ENCODE data around the gene LCK. TPM values are rescaled to one million over a fixed set of nuclear protein-coding genes. Genes with fewer than 3 reads are reported as not detected.

LCK gene
- total RNA-seq, 2 donors from 2014 or later = 1.8 to 4.4 TPM

GRCh38 chr1:32263744-32264143, 12.7 kb downstream of the LCK start:
- no peaks in the 10 kb centered on the region for H3K36me3 ChIP-seq (ENCODE audit: control insufficient read depth, insufficient read depth, low read length)
- WGBS, 2 experiments (ENCODE audit: insufficient coverage in 1 of 2, insufficient read length in 1 of 2) = 80 to 92% methylated on average over 1 to 4 of the region's 4 CpGs
- no peaks in the 10 kb centered on the region for H3K27me3 ChIP-seq (ENCODE audit: control insufficient read depth, insufficient read depth, low read length, poor library complexity, severe bottlenecking)
- Mint-ChIP-seq H3K4me3 (no peak overlapping the region), H3K4me1 (no peaks in the 10 kb centered on the region), H3K27ac (no peak overlapping the region), H3K36me3 (ENCODE audit: low read depth) (no peaks in the 10 kb centered on the region), H3K9me3 (no peaks in the 10 kb centered on the region), H3K27me3 (ENCODE audit: insufficient read depth) (no peaks in the 10 kb centered on the region)
- H3K4me1 ChIP-seq (ENCODE audit: control insufficient read depth, insufficient read depth, low read length) = no peaks in the 10 kb centered on the region
- DNase-seq = no peak
- no peaks in the 10 kb centered on the region for H3K9me3 ChIP-seq (ENCODE audit: control insufficient read depth, low read length)
- no peak for TF ChIP-seq CTCF (conservative IDR thresholded peaks at IDR 0.05)
- H3K27ac ChIP-seq (ENCODE audit: low read depth, low read length) = no peak overlapping the region
- H3K4me3 ChIP-seq (ENCODE audit: low read length) = no peak overlapping the region
- H3K9ac ChIP-seq (ENCODE audit: extremely low read depth, low read length, poor library complexity, severe bottlenecking) = no peak overlapping the region

- Histone ChIP-seq H3K27ac (ENCODE audit: low read depth, low read length) (no peak overlapping the region), H3K4me3 (ENCODE audit: low read length) (no peak overlapping the region), H3K27me3 (ENCODE audit: control insufficient read depth, insufficient read depth, low read length, poor library complexity, severe bottlenecking) (no peaks in the 10 kb centered on the region), H3K4me1 (ENCODE audit: control insufficient read depth, insufficient read depth, low read length) (no peaks in the 10 kb centered on the region), H3K9ac (ENCODE audit: extremely low read depth, low read length, poor library complexity, severe bottlenecking) (no peak overlapping the region), H3K36me3 (ENCODE audit: control insufficient read depth, insufficient read depth, low read length) (no peaks in the 10 kb centered on the region), H3K9me3 (ENCODE audit: control insufficient read depth, low read length) (no peaks in the 10 kb centered on the region)
- Mint-ChIP-seq H3K4me1 (no peaks in the 10 kb centered on the region), H3K9me3 (no peaks in the 10 kb centered on the region), H3K36me3 (ENCODE audit: low read depth) (no peaks in the 10 kb centered on the region), H3K4me3 (no peak overlapping the region), H3K27ac (no peak overlapping the region), H3K27me3 (ENCODE audit: insufficient read depth) (no peaks in the 10 kb centered on the region)
- DNase-seq = no peak
- 92 to 96% methylated on average over 6 to 9 of the region's 9 CpGs for WGBS, 2 experiments (ENCODE audit: insufficient coverage in 1 of 2, insufficient read length in 1 of 2)
- TF ChIP-seq CTCF (conservative IDR thresholded peaks at IDR 0.05) = no peak
Measured at GRCh38 chr1:32265846-32266245, 14.8 kb downstream of the LCK start.

GRCh38 chr1:32266921-32267591, 16.0 kb downstream of the LCK start:
- H3K4me1 ChIP-seq (ENCODE audit: control insufficient read depth, insufficient read depth, low read length) = no peaks in the 10 kb centered on the region
- DNase-seq = no peak
- no peaks in the 10 kb centered on the region for H3K27me3 ChIP-seq (ENCODE audit: control insufficient read depth, insufficient read depth, low read length, poor library complexity, severe bottlenecking)
- no peaks in the 10 kb centered on the region for H3K27me3 Mint-ChIP-seq (ENCODE audit: insufficient read depth)
- H3K4me1 Mint-ChIP-seq = no peaks in the 10 kb centered on the region
- no peaks in the 10 kb centered on the region for H3K9me3 Mint-ChIP-seq
- H3K36me3 Mint-ChIP-seq (ENCODE audit: low read depth) = no peaks in the 10 kb centered on the region
- H3K9ac ChIP-seq (ENCODE audit: extremely low read depth, low read length, poor library complexity, severe bottlenecking) = no peak overlapping the region
- H3K27ac Mint-ChIP-seq = no peak overlapping the region
- no peaks in the 10 kb centered on the region for H3K9me3 ChIP-seq (ENCODE audit: control insufficient read depth, low read length)
- H3K27ac ChIP-seq (ENCODE audit: low read depth, low read length) = no peak overlapping the region
- no peaks in the 10 kb centered on the region for H3K36me3 ChIP-seq (ENCODE audit: control insufficient read depth, insufficient read depth, low read length)
- H3K4me3 Mint-ChIP-seq = no peak overlapping the region
- no peak overlapping the region for H3K4me3 ChIP-seq (ENCODE audit: low read length)
- TF ChIP-seq CTCF (conservative IDR thresholded peaks at IDR 0.05) = no peak
- 89 to 91% methylated on average over 6 to 7 of the region's 7 CpGs for WGBS, 2 experiments (ENCODE audit: insufficient coverage in 1 of 2, insufficient read length in 1 of 2)

All from endodermal cell (in vitro differentiated cells).